ENCODE measurements around the gene ABCA3.
A peak's percentile ranks its signal among the peaks of the same experiment; 100 is the strongest.
"Not testable (repeated sequence)": the region's sequence is repeated elsewhere in the genome, so short reads cannot be mapped to it uniquely, and the experiment has no call there.

Gene ABCA3

GRCh38 chr16:2340564-2341455 lies at the start of gene ABCA3:
Gene ABCA3 (minus strand): TSS chr16:2340728. CDS start chr16:2326466, 14,262 bp downstream.
- Mint-ChIP-seq H3K27me3 (no peaks in the 10 kb centered on the region), H3K4me1 (ENCODE audit: low read depth) (peaks cover 11% of the 10 kb centered on the region), H3K36me3 (no peaks in the 10 kb centered on the region), H3K9me3 (ENCODE audit: low read depth) (no peaks in the 10 kb centered on the region), H3K27ac (no peak within 1 kb of the TSS), H3K4me3 (peak within 1 kb of the TSS; percentile 88)

GRCh38 chr16:2388875-2389433 lies 48.4 kb upstream of the ABCA3 start:
- H3K9me3 Mint-ChIP-seq (ENCODE audit: low read depth): no peaks in the 10 kb centered on the region
- H3K4me3 Mint-ChIP-seq: no peak overlapping the region
- no peaks in the 10 kb centered on the region for H3K4me1 Mint-ChIP-seq (ENCODE audit: low read depth)
- no peak overlapping the region for H3K27ac Mint-ChIP-seq
- peaks cover 2% of the 10 kb centered on the region for H3K36me3 Mint-ChIP-seq
- H3K27me3 Mint-ChIP-seq: peaks cover 12% of the 10 kb centered on the region

GRCh38 chr16:2388139-2388874 lies 47.8 kb upstream of the ABCA3 start:
- Mint-ChIP-seq H3K9me3 (ENCODE audit: low read depth) (no peaks in the 10 kb centered on the region), H3K4me3 (no peak overlapping the region), H3K27me3 (peaks cover 12% of the 10 kb centered on the region)

GRCh38 chr16:2386990-2387389 lies 46.5 kb upstream of the ABCA3 start:
- no peak overlapping the region for H3K27ac Mint-ChIP-seq
- H3K4me3 Mint-ChIP-seq: no peak overlapping the region
- H3K36me3 Mint-ChIP-seq: peaks cover 2% of the 10 kb centered on the region
- no peaks in the 10 kb centered on the region for H3K4me1 Mint-ChIP-seq (ENCODE audit: low read depth)
- H3K9me3 Mint-ChIP-seq (ENCODE audit: low read depth): no peaks in the 10 kb centered on the region
- H3K27me3 Mint-ChIP-seq: peaks cover 15% of the 10 kb centered on the region

More at GRCh38 chr16:2388139-2388874, 47.8 kb upstream of the ABCA3 start:
- H3K36me3 Mint-ChIP-seq: peaks cover 2% of the 10 kb centered on the region
- no peaks in the 10 kb centered on the region for H3K4me1 Mint-ChIP-seq (ENCODE audit: low read depth)
- H3K27ac Mint-ChIP-seq: no peak overlapping the region

- not testable (repeated sequence) for H3K27ac Mint-ChIP-seq; H3K9me3 Mint-ChIP-seq (ENCODE audit: low read depth); H3K4me3 Mint-ChIP-seq; H3K36me3 Mint-ChIP-seq; H3K4me1 Mint-ChIP-seq (ENCODE audit: low read depth)
- peaks cover 12% of the 10 kb centered on the region for H3K27me3 Mint-ChIP-seq
These were observed 45.5 kb upstream of the ABCA3 start for GRCh38 chr16:2385982-2386381.

- Mint-ChIP-seq H3K36me3 (peaks cover 2% of the 10 kb centered on the region), H3K27me3 (peaks cover 12% of the 10 kb centered on the region), H3K4me1 (ENCODE audit: low read depth) (no peaks in the 10 kb centered on the region), H3K27ac (no peak overlapping the region), H3K9me3 (ENCODE audit: low read depth) (no peaks in the 10 kb centered on the region), H3K4me3 (no peak overlapping the region)
These were observed 44.8 kb upstream of the ABCA3 start for GRCh38 chr16:2385190-2385836.

GRCh38 chr16:2384426-2384825 lies 43.9 kb upstream of the ABCA3 start:
- Mint-ChIP-seq H3K36me3 (peaks cover 2% of the 10 kb centered on the region), H3K27me3 (peaks cover 12% of the 10 kb centered on the region), H3K4me1 (ENCODE audit: low read depth) (no peaks in the 10 kb centered on the region), H3K4me3 (no peak overlapping the region), H3K9me3 (ENCODE audit: low read depth) (no peaks in the 10 kb centered on the region), H3K27ac (no peak overlapping the region)

- H3K36me3 Mint-ChIP-seq: no peaks in the 10 kb centered on the region
- H3K9me3 Mint-ChIP-seq (ENCODE audit: low read depth): no peaks in the 10 kb centered on the region
- no peaks in the 10 kb centered on the region for H3K4me1 Mint-ChIP-seq (ENCODE audit: low read depth)
- no peak overlapping the region for H3K27ac Mint-ChIP-seq
- H3K27me3 Mint-ChIP-seq: peaks cover 11% of the 10 kb centered on the region
- no peak overlapping the region for H3K4me3 Mint-ChIP-seq
These were observed 43.0 kb upstream of the ABCA3 start for GRCh38 chr16:2383501-2383900.

GRCh38 chr16:2374644-2375043 lies 34.1 kb upstream of the ABCA3 start:
- no peak overlapping the region for H3K27ac Mint-ChIP-seq
- H3K4me3 Mint-ChIP-seq: no peak overlapping the region
- no peaks in the 10 kb centered on the region for H3K4me1 Mint-ChIP-seq (ENCODE audit: low read depth)
- H3K9me3 Mint-ChIP-seq (ENCODE audit: low read depth): no peaks in the 10 kb centered on the region
- no peaks in the 10 kb centered on the region for H3K36me3 Mint-ChIP-seq
- peaks cover 18% of the 10 kb centered on the region for H3K27me3 Mint-ChIP-seq

- no peak overlapping the region for H3K4me3 Mint-ChIP-seq
- peaks cover 18% of the 10 kb centered on the region for H3K27me3 Mint-ChIP-seq
- no peak overlapping the region for H3K27ac Mint-ChIP-seq
- H3K4me1 Mint-ChIP-seq (ENCODE audit: low read depth): no peaks in the 10 kb centered on the region
- no peaks in the 10 kb centered on the region for H3K9me3 Mint-ChIP-seq (ENCODE audit: low read depth)
- H3K36me3 Mint-ChIP-seq: no peaks in the 10 kb centered on the region
These were observed 32.6 kb upstream of the ABCA3 start for GRCh38 chr16:2373176-2373575.

- Mint-ChIP-seq H3K4me3 (no peak overlapping the region), H3K9me3 (ENCODE audit: low read depth) (no peaks in the 10 kb centered on the region), H3K27ac (no peak overlapping the region), H3K4me1 (ENCODE audit: low read depth) (no peaks in the 10 kb centered on the region), H3K27me3 (peaks cover 18% of the 10 kb centered on the region), H3K36me3 (no peaks in the 10 kb centered on the region)
These were observed 32.2 kb upstream of the ABCA3 start for GRCh38 chr16:2372684-2373083.

GRCh38 chr16:2371421-2371820 lies 30.9 kb upstream of the ABCA3 start:
- no peaks in the 10 kb centered on the region for H3K4me1 Mint-ChIP-seq (ENCODE audit: low read depth)
- H3K9me3 Mint-ChIP-seq (ENCODE audit: low read depth): no peaks in the 10 kb centered on the region
- peaks cover 19% of the 10 kb centered on the region for H3K27me3 Mint-ChIP-seq
- no peaks in the 10 kb centered on the region for H3K36me3 Mint-ChIP-seq
- H3K27ac Mint-ChIP-seq: no peak overlapping the region
- H3K4me3 Mint-ChIP-seq: no peak overlapping the region

- Mint-ChIP-seq H3K9me3 (ENCODE audit: low read depth) (no peaks in the 10 kb centered on the region), H3K27me3 (peaks cover 19% of the 10 kb centered on the region), H3K36me3 (no peaks in the 10 kb centered on the region), H3K4me1 (ENCODE audit: low read depth) (no peaks in the 10 kb centered on the region), H3K27ac (no peak overlapping the region), H3K4me3 (no peak overlapping the region)
These were observed 30.2 kb upstream of the ABCA3 start for GRCh38 chr16:2370721-2371120.

GRCh38 chr16:2366660-2367309 lies 26.3 kb upstream of the ABCA3 start:
- Mint-ChIP-seq H3K36me3 (no peaks in the 10 kb centered on the region), H3K27me3 (peaks cover 13% of the 10 kb centered on the region), H3K27ac (no peak overlapping the region), H3K9me3 (ENCODE audit: low read depth) (no peaks in the 10 kb centered on the region), H3K4me3 (no peak overlapping the region), H3K4me1 (ENCODE audit: low read depth) (no peaks in the 10 kb centered on the region)
